ENCODE results near the gene JTB. TPM values are rescaled to one million over a fixed set of nuclear protein-coding genes. Genes with fewer than 3 reads are reported as not detected.
"Not testable (repeated sequence)": the region's sequence is repeated elsewhere in the genome, so short reads cannot be mapped to it uniquely, and the experiment has no call there.

The JTB gene
- total RNA-seq, 1 experiment from 2014 or later: 142 TPM

GRCh38 chr1:153984123-153984894, 6.8 kb upstream of the JTB start:
- ChIA-PET POLR2A (ENCODE audit: low non-redundant PET) (interaction anchor here (0.5 to 0.6 kb wide), 2 partner anchors 8 to 17 kb away, joined by 3 to 4 read pairs; partner anchors contain the start of gene CREB3L4), CTCF (interaction anchor here (0.7 kb wide), 1 partner anchor 465 kb away, joined by 6 read pairs; no protein-coding TSS in a partner anchor)
- Histone ChIP-seq H3K36me3 (ENCODE audit: insufficient read depth, low read length, poor library complexity, severe bottlenecking) (peaks cover 26% of the 10 kb centered on the region), H3K9me3 (ENCODE audit: low read depth, low read length, poor library complexity, severe bottlenecking) (no peaks in the 10 kb centered on the region), H3K4me3 (ENCODE audit: low read depth, low read length, poor library complexity, severe bottlenecking) (peak overlapping the region; percentile 83), H3K27me3 (replicated peaks; ENCODE audit: insufficient read depth, low read depth, low read length, poor library complexity) (no peaks in the 10 kb centered on the region), H3K4me1 (ENCODE audit: insufficient read depth, low read length, poor library complexity, severe bottlenecking) (peaks cover 14% of the 10 kb centered on the region), H3K27ac (ENCODE audit: low read depth, low read length, poor library complexity, severe bottlenecking) (peak overlapping the region; percentile 80)
- BruUV-seq (replicated peaks): no TSS peak
- DNase-seq (ENCODE audit: low spot score): no peak
- TF ChIP-seq, protein P1, sequence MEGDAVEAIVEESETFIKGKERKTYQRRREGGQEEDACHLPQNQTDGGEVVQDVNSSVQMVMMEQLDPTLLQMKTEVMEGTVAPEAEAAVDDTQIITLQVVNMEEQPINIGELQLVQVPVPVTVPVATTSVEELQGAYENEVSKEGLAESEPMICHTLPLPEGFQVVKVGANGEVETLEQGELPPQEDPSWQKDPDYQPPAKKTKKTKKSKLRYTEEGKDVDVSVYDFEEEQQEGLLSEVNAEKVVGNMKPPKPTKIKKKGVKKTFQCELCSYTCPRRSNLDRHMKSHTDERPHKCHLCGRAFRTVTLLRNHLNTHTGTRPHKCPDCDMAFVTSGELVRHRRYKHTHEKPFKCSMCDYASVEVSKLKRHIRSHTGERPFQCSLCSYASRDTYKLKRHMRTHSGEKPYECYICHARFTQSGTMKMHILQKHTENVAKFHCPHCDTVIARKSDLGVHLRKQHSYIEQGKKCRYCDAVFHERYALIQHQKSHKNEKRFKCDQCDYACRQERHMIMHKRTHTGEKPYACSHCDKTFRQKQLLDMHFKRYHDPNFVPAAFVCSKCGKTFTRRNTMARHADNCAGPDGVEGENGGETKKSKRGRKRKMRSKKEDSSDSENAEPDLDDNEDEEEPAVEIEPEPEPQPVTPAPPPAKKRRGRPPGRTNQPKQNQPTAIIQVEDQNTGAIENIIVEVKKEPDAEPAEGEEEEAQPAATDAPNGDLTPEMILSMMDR (conservative IDR thresholded peaks at IDR 0.05; ENCODE audit: low read depth, low read length): no peak
- TF ChIP-seq EZH2 (IDR thresholded peaks at IDR 0.05; ENCODE audit: borderline replicate concordance, low read depth, low read length, poor library complexity, severe bottlenecking): no peak
- intact Hi-C loops (cut with micrococcal nuclease; ENCODE audit: unreplicated experiment): loop anchor here (10.0 kb wide), 1 partner anchor 470 kb away; no protein-coding TSS in a partner anchor

- H3K27ac ChIP-seq (ENCODE audit: low read depth, low read length, poor library complexity, severe bottlenecking); H3K4me3 ChIP-seq (ENCODE audit: low read depth, low read length, poor library complexity, severe bottlenecking); CTCF ChIA-PET; H3K9me3 ChIP-seq (ENCODE audit: low read depth, low read length, poor library complexity, severe bottlenecking); DNase-seq (ENCODE audit: low spot score); H3K27me3 ChIP-seq (replicated peaks; ENCODE audit: insufficient read depth, low read depth, low read length, poor library complexity); POLR2A ChIA-PET (ENCODE audit: low non-redundant PET): not testable (repeated sequence)
- intact Hi-C loops (cut with micrococcal nuclease; ENCODE audit: unreplicated experiment): loop anchor here (10.0 kb wide), 1 partner anchor 467 kb away; no protein-coding TSS in a partner anchor
- TSS peak; percentile 84 for BruUV-seq (replicated peaks)
- Histone ChIP-seq H3K36me3 (ENCODE audit: insufficient read depth, low read length, poor library complexity, severe bottlenecking) (peaks cover 26% of the 10 kb centered on the region), H3K4me1 (ENCODE audit: insufficient read depth, low read length, poor library complexity, severe bottlenecking) (peaks cover 14% of the 10 kb centered on the region)
Observed at GRCh38 chr1:153981735-153982134, 4.3 kb upstream of the JTB start.

GRCh38 chr1:153979091-153979490, 1.6 kb upstream of the JTB start:
- H3K4me1 ChIP-seq (ENCODE audit: insufficient read depth, low read length, poor library complexity, severe bottlenecking); H3K9me3 ChIP-seq (ENCODE audit: low read depth, low read length, poor library complexity, severe bottlenecking); intact Hi-C loops (cut with micrococcal nuclease; ENCODE audit: unreplicated experiment); H3K27ac ChIP-seq (ENCODE audit: low read depth, low read length, poor library complexity, severe bottlenecking); H3K4me3 ChIP-seq (ENCODE audit: low read depth, low read length, poor library complexity, severe bottlenecking); POLR2A ChIA-PET (ENCODE audit: low non-redundant PET); H3K27me3 ChIP-seq (replicated peaks; ENCODE audit: insufficient read depth, low read depth, low read length, poor library complexity); BruUV-seq (replicated peaks); DNase-seq (ENCODE audit: low spot score): not testable (repeated sequence)
- peaks cover 44% of the 10 kb centered on the region for H3K36me3 ChIP-seq (ENCODE audit: insufficient read depth, low read length, poor library complexity, severe bottlenecking)
- CTCF ChIA-PET: interaction anchor here (0.9 kb wide), 1 partner anchor 11 kb away, joined by 3 read pairs; the partner anchor contains the start of gene CREB3L4

- Histone ChIP-seq H3K4me3 (ENCODE audit: low read depth, low read length, poor library complexity, severe bottlenecking) (peak overlapping the region; percentile 97), H3K36me3 (ENCODE audit: insufficient read depth, low read length, poor library complexity, severe bottlenecking) (peaks cover 48% of the 10 kb centered on the region), H3K27ac (ENCODE audit: low read depth, low read length, poor library complexity, severe bottlenecking) (peak overlapping the region; percentile 91), H3K9me3 (ENCODE audit: low read depth, low read length, poor library complexity, severe bottlenecking) (no peaks in the 10 kb centered on the region), H3K4me1 (ENCODE audit: insufficient read depth, low read length, poor library complexity, severe bottlenecking) (peaks cover 8% of the 10 kb centered on the region), H3K27me3 (replicated peaks; ENCODE audit: insufficient read depth, low read depth, low read length, poor library complexity) (no peaks in the 10 kb centered on the region)
- no peak for DNase-seq (ENCODE audit: low spot score)
- CTCF ChIA-PET: interaction anchor here (0.6 to 0.9 kb wide), 2 partner anchors 11 to 410 kb away, joined by 3 read pairs; partner anchors contain the start of gene CREB3L4
- intact Hi-C loops (cut with micrococcal nuclease; ENCODE audit: unreplicated experiment): no loop called here
- BruUV-seq (replicated peaks): no TSS peak
- TF ChIP-seq, protein P1 (conservative IDR thresholded peaks at IDR 0.05; ENCODE audit: low read depth, low read length): no peak
- no peak for TF ChIP-seq EZH2 (IDR thresholded peaks at IDR 0.05; ENCODE audit: borderline replicate concordance, low read depth, low read length, poor library complexity, severe bottlenecking)
- POLR2A ChIA-PET (ENCODE audit: low non-redundant PET): interaction anchor here (1.5 kb wide), 1 partner anchor 12 kb away, joined by 8 read pairs; no protein-coding TSS in a partner anchor
Observed at GRCh38 chr1:153978274-153978909, 918 bp upstream of the JTB start.

Measured in A673 (cell line).